ENCODE measurements around the gene RTKN2. TPM values are rescaled to one million over a fixed set of nuclear protein-coding genes. Genes with fewer than 3 reads are reported as not detected.

The RTKN2 gene
- total and polyA plus RNA-seq, 2 of the 4 experiments (the other 2 are of a cell fraction) = 0.75 to 0.90 TPM

- Histone ChIP-seq H3K18ac (ENCODE audit: low read depth, low read length) (peak overlapping the region; percentile 98), H3K4me2 (ENCODE audit: low read depth, low read length) (peak overlapping the region; percentile 36; the same call in 1 of the 2 replicates)
- POLR2A ChIA-PET (ENCODE audit: unreplicated experiment) = no interaction called here
Measured at GRCh38 chr10:62237966-62238365, 30.7 kb downstream of the RTKN2 start.

More at GRCh38 chr10:62237966-62238365, 30.7 kb downstream of the RTKN2 start:
- H2BK15ac ChIP-seq (ENCODE audit: low read depth, low read length) = no peak overlapping the region
- H4K8ac ChIP-seq (ENCODE audit: low read depth in 2 of 2, low read length in 2 of 2) = peak overlapping the region; percentile 22 to 90; a peak in 2 of 4 replicates
- peak overlapping the region; percentile 90 for H2BK20ac ChIP-seq (ENCODE audit: low read depth, low read length)
- H2BK5ac ChIP-seq (ENCODE audit: low read depth, low read length, poor library complexity, severe bottlenecking) = peak overlapping the region; percentile 97
- H3K14ac ChIP-seq (replicated peaks; ENCODE audit: low read depth, low read length) = peak overlapping the region; percentile 3; the same call in 1 of the 2 replicates
- dilution Hi-C loops (cut with HindIII; ENCODE audit: low sequenced_read_pairs, unreplicated experiment) = no loop called here
- 0 out of 2 replicates have a peak overlapping the region, but pooled peaks have one; percentile 10 for H3K56ac ChIP-seq (ENCODE audit: extremely low read depth, insufficient read depth, low read length)
- peaks cover 19% of the 10 kb centered on the region for H3K4me1 ChIP-seq (ENCODE audit: control insufficient read depth, insufficient read depth, low read length)
- in situ Hi-C loops (cut with MboI; ENCODE audit: low sequenced_read_pairs) = loop anchor here (10.0 to 25.0 kb wide), 3 partner anchors 333 to 1426 kb away; partner anchors contain the start of genes ARID5B and RHOBTB1
- H2AFZ ChIP-seq (replicated peaks; ENCODE audit: low read length, poor library complexity) = no peak overlapping the region
- TF ChIP-seq NFE2L2 (IDR thresholded peaks at IDR 0.05; ENCODE audit: low read depth, low read length) (no peak), MAFK (IDR thresholded peaks at IDR 0.05; ENCODE audit: low read depth, low read length) (no peak), ELK1 (IDR thresholded peaks at IDR 0.05; ENCODE audit: borderline replicate concordance, low read depth, low read length) (no peak), SMC3 (IDR thresholded peaks at IDR 0.05; ENCODE audit: low read depth, low read length) (no peak), CHD1 (IDR thresholded peaks at IDR 0.05; ENCODE audit: low read depth, low read length) (no peak), MAZ (IDR thresholded peaks at IDR 0.05; ENCODE audit: borderline replicate concordance, low read depth, low read length) (no peak), BHLHE40 (IDR thresholded peaks at IDR 0.05; ENCODE audit: low read depth, low read length) (no peak), CEBPB (IDR thresholded peaks at IDR 0.05; ENCODE audit: low read depth, low read length) (no peak), RCOR1 (IDR thresholded peaks at IDR 0.05; ENCODE audit: insufficient replicate concordance, low read length) (no peak), FOS (IDR thresholded peaks at IDR 0.05; ENCODE audit: low read depth, low read length) (no peak), USF2 (IDR thresholded peaks at IDR 0.05; ENCODE audit: low read depth, low read length) (no peak)
- no peaks in the 10 kb centered on the region for H4K20me1 ChIP-seq (ENCODE audit: insufficient read depth, low read length)
- H3K9ac ChIP-seq (ENCODE audit: low read depth, low read length) = no peak overlapping the region; the same call in 1 of the 2 replicates
- peak overlapping the region; percentile 95 for H4K5ac ChIP-seq (ENCODE audit: low read depth, low read length)
- peaks cover 0 to 7% of the 10 kb centered on the region in 2 experiments; a peak in 1 of 4 replicates for H3K79me1 ChIP-seq (ENCODE audit: low read depth in 1 of 2, low read length in 2 of 2)
- H2BK120ac ChIP-seq (ENCODE audit: low read depth, low read length) = peak overlapping the region; percentile 84
- 0 out of 2 replicates have a peak, but pooled peaks cover 3% of the 10 kb centered on the region for H3K9me1 ChIP-seq (ENCODE audit: insufficient read depth, low read length)
- ATAC-seq (ENCODE audit: low read depth) = no peak
- no peak overlapping the region for H2AK9ac ChIP-seq (replicated peaks; ENCODE audit: low read depth, low read length, poor library complexity)
- peak overlapping the region; percentile 77; the same call in 1 of the 2 replicates for H3K27ac ChIP-seq (ENCODE audit: insufficient read depth, low read length)
- H2AK5ac ChIP-seq (ENCODE audit: low read depth, low read length) = peak overlapping the region; percentile 56
- H3K27me3 ChIP-seq (ENCODE audit: control insufficient read depth, insufficient read depth, low read length) = no peaks in the 10 kb centered on the region
- H3K36me3 ChIP-seq (ENCODE audit: control insufficient read depth, insufficient read depth, low read length) = no peaks in the 10 kb centered on the region
- no peak for DNase-seq
- H3K4me3 ChIP-seq (ENCODE audit: insufficient read depth, low read depth, low read length) = no peak overlapping the region
- peak overlapping the region; percentile 38; the same call in 1 of the 2 replicates for H3K23ac ChIP-seq (ENCODE audit: low read depth, low read length)
- no TSS peak for BruUV-seq (replicated peaks)
- CTCF ChIA-PET = interaction anchor here (0.5 kb wide), 1 partner anchor 49 kb away, joined by 8 read pairs; no protein-coding TSS in a partner anchor
- no peaks in the 10 kb centered on the region for H3K9me3 ChIP-seq (ENCODE audit: control insufficient read depth, insufficient read depth, low read length)
- peak overlapping the region; percentile 37; the same call in 1 of the 2 replicates for H4K91ac ChIP-seq (ENCODE audit: insufficient read depth, low read depth, low read length)
- peak overlapping the region; percentile 71; the same call in 1 of the 2 replicates for H3K4ac ChIP-seq (ENCODE audit: low read depth, low read length)
- intact Hi-C loops (cut with micrococcal nuclease) = no loop called here

Measured in IMR-90 (cell line).